HepG2 (cell line): ENCODE data around the gene GFER.

Experiments used
- ATF7 ChIP-seq, 2 experiments: fragments of 450-650 bp in 1 of 2; sonication (generic) in 1 of 2; formaldehyde crosslinking in 1 of 2; IDR thresholded peaks; 2 replicates each; pipeline versions ENCODE4 v1.4.0 to v1.6.1; 2016 to 2020; ENCODE audit warnings: antibody characterized with exemption in 1 of 2, mild to moderate bottlenecking in 1 of 2, missing genetic modification reagents in 1 of 2
- CREB1 ChIP-seq, 2 experiments: fragments of 450-650 bp in 1 of 2; IDR thresholded peaks; 2 replicates each; pipeline ENCODE4 v1.6.1; 2016 to 2017; ENCODE audit warnings: control low read depth in 1 of 2, mild to moderate bottlenecking in 1 of 2, missing compliant biosample characterization in 1 of 2, missing genetic modification characterization in 1 of 2
- CTCF ChIP-seq: sonication (generic); formaldehyde crosslinking; IDR thresholded peaks from 2 replicates; pipeline ENCODE4 v1.5.0; 2020; ENCODE audit warnings: mild to moderate bottlenecking, missing genetic modification reagents, moderate library complexity
- DPF2 ChIP-seq: sonication (generic); formaldehyde crosslinking; IDR thresholded peaks from 2 replicates; pipeline ENCODE4 v1.4.0; 2020; ENCODE audit warnings: mild to moderate bottlenecking, low read depth, missing genetic modification reagents, borderline replicate concordance
- GABPB1 ChIP-seq: IDR thresholded peaks from 2 replicates; pipeline ENCODE4 v1.6.1; 2016; ENCODE audit warnings: mild to moderate bottlenecking, missing genetic modification reagents, moderate library complexity, missing compliant biosample characterization
- GTF2F1 ChIP-seq: fragments of 150-350 bp; IDR thresholded peaks from 2 replicates; pipeline ENCODE4 v1.6.1; 2014; ENCODE audit warnings: low read length
- SP1 ChIP-seq, 2 experiments: fragments of 450-650 bp in 1 of 2; sonication (generic) in 1 of 2; formaldehyde crosslinking in 1 of 2; IDR thresholded peaks; 2 replicates each; pipeline versions ENCODE4 v1.4.0 to v1.6.1; 2016 to 2020; ENCODE audit warnings: missing genetic modification reagents in 1 of 2
- TCF7 ChIP-seq: sonication (generic); IDR thresholded peaks from 2 replicates; pipeline ENCODE4 v1.6.1; 2016; ENCODE audit warnings: antibody characterized with exemption, low read depth

DNA sequence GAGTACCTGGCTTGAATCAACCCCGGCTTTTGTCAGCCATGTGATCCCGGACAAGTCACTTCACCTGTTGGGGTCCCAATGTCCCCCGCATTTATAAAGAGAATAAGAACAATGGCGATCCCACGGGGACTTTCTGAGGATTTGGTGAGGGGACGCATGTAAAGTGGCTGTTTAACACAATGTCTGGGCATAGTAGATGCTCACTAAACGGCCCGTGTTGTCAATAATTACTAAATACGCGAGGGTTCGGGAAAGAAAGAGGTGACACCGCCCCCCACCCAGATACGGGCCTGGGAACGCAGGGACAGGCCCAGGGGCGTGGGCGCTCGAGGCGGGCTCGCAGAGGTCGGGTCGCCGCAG lies 7.6 kb downstream of the GFER start:
- no peak for TF ChIP-seq CTCF (CRISPR knock-in tag)
- no peak for TF ChIP-seq ATF7 (IDR thresholded peaks at IDR 0.05)
- TF ChIP-seq ATF7 (CRISPR knock-in tag; IDR thresholded peaks at IDR 0.05), result no peak
- TF ChIP-seq SP1 (IDR thresholded peaks at IDR 0.05), result no peak
- TF ChIP-seq SP1 (CRISPR knock-in tag; IDR thresholded peaks at IDR 0.05), result no peak
- TF ChIP-seq TCF7, result no peak
- no peak for TF ChIP-seq GABPB1
- TF ChIP-seq DPF2 (CRISPR knock-in tag), result no peak
- no peak for TF ChIP-seq CREB1 (IDR thresholded peaks at IDR 0.05)
- no peak for TF ChIP-seq CREB1 (CRISPR knock-in tag; IDR thresholded peaks at IDR 0.05)
- TF ChIP-seq GTF2F1, result no peak
